Transverse colon (tissue), 4 donors: Measurements from ENCODE around the gene FLT1. TPM values are rescaled to one million over a fixed set of nuclear protein-coding genes. Genes with fewer than 3 reads are reported as not detected.

Experiments used
- DNase-seq: peaks from one replicate; pipeline ENCODE4 v3.0.0-alpha.2; 2019
- H3K27ac ChIP-seq, 4 donors: fragments of 200-600 bp; sonication (generic); 2 replicates each; pipeline ENCODE4 v1.5.1; 2016 to 2018; ENCODE audit warnings: inconsistent platforms in 4 of 4
- H3K27me3 ChIP-seq: fragments of 200-600 bp; sonication (generic); 2 replicates; pipeline ENCODE4 v1.5.1; 2017; ENCODE audit warnings: inconsistent platforms
- H3K36me3 ChIP-seq, 4 donors: fragments of 200-600 bp; sonication (generic); 2 replicates each; pipeline ENCODE4 v1.5.1; 2017 to 2019; ENCODE audit warnings: inconsistent platforms in 4 of 4
- H3K4me1 ChIP-seq, 4 donors: fragments of 200-600 bp; sonication (generic); 2 replicates each; pipeline ENCODE4 v1.5.1; 2017 to 2020; ENCODE audit warnings: inconsistent platforms in 4 of 4
- H3K4me3 ChIP-seq, 4 donors: fragments of 200-600 bp; sonication (generic); 1 replicate in 1 of 4; 2 replicates in 3 of 4; pipeline versions ENCODE4 v1.5.1 to v1.6.1; 2017 to 2019; ENCODE audit warnings: inconsistent platforms in 4 of 4
- H3K9me3 ChIP-seq, 2 donors: fragments of 200-600 bp; sonication (generic); 2 replicates each; pipeline ENCODE4 v1.5.1; 2017 to 2019; ENCODE audit warnings: inconsistent platforms in 2 of 2
- CTCF ChIP-seq, 5 experiments: fragments of 200-600 bp in 3 of 5; fragments of 450-650 bp in 2 of 5; sonication (generic) in 3 of 5; IDR thresholded peaks; 1 replicate in 2 of 5; 2 replicates in 3 of 5; pipeline ENCODE4 v1.5.1; 2016 to 2017; ENCODE audit warnings: antibody characterized with exemption in 5 of 5, inconsistent platforms in 3 of 5, mild to moderate bottlenecking in 2 of 5, moderate library complexity in 1 of 5
- EP300 ChIP-seq: sonication (generic); formaldehyde crosslinking; IDR thresholded peaks from one replicate; pipeline ENCODE4 v1.6.1; 2017; ENCODE audit warnings: antibody characterized with exemption, low read depth
- POLR2A ChIP-seq: fragments of 450-650 bp; IDR thresholded peaks from one replicate; pipeline ENCODE4 v1.6.1; 2016; ENCODE audit warnings: antibody characterized with exemption, mild to moderate bottlenecking, moderate library complexity
- POLR2AphosphoS5 ChIP-seq, 3 donors: sonication (generic); formaldehyde crosslinking; IDR thresholded peaks; one replicate each; pipeline ENCODE4 v1.6.1; 2016; ENCODE audit warnings: antibody characterized with exemption in 3 of 3
- WGBS, 2 donors: methylation state at CpG; one replicate each; pipeline ENCODE4 v1.1.5; 2018; ENCODE audit warnings: low coverage in 1 of 2; 5-methylcytosine and 5-hydroxymethylcytosine counted together
- in situ Hi-C, 4 donors: fragments of 200-750 bp; cut with MboI; loops; one replicate each; pipeline versions ENCODE4 v1.15.0 to v1.15.1; 2017; ENCODE audit warnings: low sequenced_read_pairs in 3 of 4, low pct_ligation_motif_present in 1 of 4, low pct_unique_long_range_greater_than_20kb in 1 of 4
- intact Hi-C: fragments of 100-400 bp; cut with DNase I; formaldehyde crosslinking; loops from one replicate; pipeline ENCODE4 v1.15.1; 2023; ENCODE audit warnings: low total_unique reads
- total RNA-seq, 4 donors: library from RNA; depleted of rRNA; stranded (reverse); fragments of >200 nt; gene quantifications; one replicate each; pipeline ENCODE4 v1.1.0, GENCODE V29; 2016

Gene FLT1
- total RNA-seq, 4 donors from 2014 or later: 2.6 to 8.4 (median 3.5) TPM

- peaks cover 0 to 5% (median 0%) of the 10 kb centered on the region in 4 donors for H3K4me1 ChIP-seq
- intact Hi-C loops: no loop called here
- H3K4me3 ChIP-seq: no peak overlapping the region
- in situ Hi-C loops: no loop called here
- no peak overlapping the region for H3K27ac ChIP-seq
- peaks cover 0 to 56% (median 19%) of the 10 kb centered on the region in 4 donors for H3K36me3 ChIP-seq
- no peak for DNase-seq
- H3K9me3 ChIP-seq: no peaks in the 10 kb centered on the region
- H3K27me3 ChIP-seq: no peaks in the 10 kb centered on the region
- no peak for TF ChIP-seq EP300
- no peak for TF ChIP-seq POLR2AphosphoS5 (IDR thresholded peaks at IDR 0.05)
- no peak for TF ChIP-seq CTCF (IDR thresholded peaks at IDR 0.05)
Measured at GRCh38 chr13:28268800-28269223, 226.1 kb downstream of the FLT1 start.

GRCh38 chr13:28267497-28267896 lies 227.4 kb downstream of the FLT1 start:
- intact Hi-C loops: no loop called here
- no peaks in the 10 kb centered on the region for H3K27me3 ChIP-seq
- H3K36me3 ChIP-seq: peaks cover 0 to 50% (median 19%) of the 10 kb centered on the region in 4 donors
- 94% methylated on average over 2 to 4 of the region's 4 CpGs for WGBS, 2 donors
- no peaks in the 10 kb centered on the region for H3K9me3 ChIP-seq
- H3K4me1 ChIP-seq: peaks cover 0 to 5% (median 0%) of the 10 kb centered on the region in 4 donors
- TF ChIP-seq POLR2AphosphoS5 (IDR thresholded peaks at IDR 0.05) (no peak), CTCF (IDR thresholded peaks at IDR 0.05) (no peak), POLR2A (no peak), EP300 (no peak)
- no peak for DNase-seq
- no peak overlapping the region for H3K27ac ChIP-seq
- in situ Hi-C loops: no loop called here
- H3K4me3 ChIP-seq: no peak overlapping the region

GRCh38 chr13:28258417-28258816 lies 236.5 kb downstream of the FLT1 start:
- H3K9me3 ChIP-seq: no peaks in the 10 kb centered on the region
- intact Hi-C loops (no loop called here), in situ Hi-C loops (no loop called here)
- H3K36me3 ChIP-seq: peaks cover 0 to 46% (median 6%) of the 10 kb centered on the region in 4 donors
- 60 to 70% methylated on average over 3 of the region's 3 CpGs for WGBS, 2 donors
- H3K4me1 ChIP-seq: no peaks in the 10 kb centered on the region
- H3K27me3 ChIP-seq: no peaks in the 10 kb centered on the region
- TF ChIP-seq POLR2AphosphoS5 (IDR thresholded peaks at IDR 0.05): no peak
- no peak for TF ChIP-seq EP300
- no peak for TF ChIP-seq POLR2A
- no peak for TF ChIP-seq CTCF (IDR thresholded peaks at IDR 0.05)
- DNase-seq: no peak
- no peak overlapping the region for H3K4me3 ChIP-seq
- H3K27ac ChIP-seq: no peak overlapping the region

- TF ChIP-seq CTCF (IDR thresholded peaks at IDR 0.05): no peak
- no peak for TF ChIP-seq EP300
- no peak for TF ChIP-seq POLR2AphosphoS5 (IDR thresholded peaks at IDR 0.05)
- no peak for TF ChIP-seq POLR2A
- no peak overlapping the region for H3K27ac ChIP-seq
- intact Hi-C loops: no loop called here
- no peaks in the 10 kb centered on the region for H3K9me3 ChIP-seq
- H3K4me3 ChIP-seq: no peak overlapping the region
- H3K36me3 ChIP-seq: peaks cover 0 to 39% (median 6%) of the 10 kb centered on the region in 4 donors
- H3K27me3 ChIP-seq: no peaks in the 10 kb centered on the region
- DNase-seq: no peak
- in situ Hi-C loops: no loop called here
- H3K4me1 ChIP-seq: no peaks in the 10 kb centered on the region
- 95 to 97% methylated on average over 4 of the region's 4 CpGs for WGBS, 2 donors
Measured at GRCh38 chr13:28257305-28257704, 237.6 kb downstream of the FLT1 start.
